ENCODE data around the gene BSN.

The BSN gene

GRCh38 chr3:49654176-49654825, 100.0 kb downstream of the BSN start:
- DNase-seq (ENCODE audit: low read depth in 2 of 2), result no peak

DNA sequence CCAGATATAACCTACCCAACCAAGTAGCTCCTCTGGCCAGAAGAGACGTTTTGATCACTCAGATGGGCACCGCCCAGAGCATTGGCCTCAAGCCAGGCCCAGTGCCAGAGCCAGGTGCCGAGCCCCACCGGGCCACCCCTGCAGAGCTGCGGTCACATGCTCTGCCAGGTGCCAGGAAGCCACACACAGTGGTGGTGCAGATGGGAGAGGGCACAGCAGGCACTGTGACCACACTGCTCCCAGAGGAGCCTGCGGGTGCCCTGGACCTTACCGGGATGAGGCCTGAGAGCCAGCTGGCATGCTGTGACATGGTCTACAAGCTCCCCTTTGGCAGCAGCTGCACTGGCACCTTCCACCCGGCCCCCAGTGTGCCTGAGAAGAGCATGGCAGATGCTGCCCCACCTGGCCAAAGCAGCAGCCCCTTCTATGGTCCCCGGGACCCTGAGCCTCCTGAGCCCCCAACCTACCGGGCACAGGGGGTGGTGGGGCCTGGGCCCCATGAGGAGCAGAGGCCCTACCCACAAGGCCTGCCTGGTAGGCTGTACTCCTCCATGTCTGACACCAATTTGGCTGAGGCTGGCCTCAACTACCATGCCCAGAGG, 100.8 kb downstream of the BSN start:
- no peak for DNase-seq (ENCODE audit: low read depth in 2 of 2)

GRCh38 chr3:49655731-49656285, 101.5 kb downstream of the BSN start:
- no peak for DNase-seq (ENCODE audit: low read depth in 2 of 2)

- no peak for DNase-seq (ENCODE audit: low read depth in 2 of 2)
Measured at GRCh38 chr3:49656541-49657112, 102.3 kb downstream of the BSN start.

DNA sequence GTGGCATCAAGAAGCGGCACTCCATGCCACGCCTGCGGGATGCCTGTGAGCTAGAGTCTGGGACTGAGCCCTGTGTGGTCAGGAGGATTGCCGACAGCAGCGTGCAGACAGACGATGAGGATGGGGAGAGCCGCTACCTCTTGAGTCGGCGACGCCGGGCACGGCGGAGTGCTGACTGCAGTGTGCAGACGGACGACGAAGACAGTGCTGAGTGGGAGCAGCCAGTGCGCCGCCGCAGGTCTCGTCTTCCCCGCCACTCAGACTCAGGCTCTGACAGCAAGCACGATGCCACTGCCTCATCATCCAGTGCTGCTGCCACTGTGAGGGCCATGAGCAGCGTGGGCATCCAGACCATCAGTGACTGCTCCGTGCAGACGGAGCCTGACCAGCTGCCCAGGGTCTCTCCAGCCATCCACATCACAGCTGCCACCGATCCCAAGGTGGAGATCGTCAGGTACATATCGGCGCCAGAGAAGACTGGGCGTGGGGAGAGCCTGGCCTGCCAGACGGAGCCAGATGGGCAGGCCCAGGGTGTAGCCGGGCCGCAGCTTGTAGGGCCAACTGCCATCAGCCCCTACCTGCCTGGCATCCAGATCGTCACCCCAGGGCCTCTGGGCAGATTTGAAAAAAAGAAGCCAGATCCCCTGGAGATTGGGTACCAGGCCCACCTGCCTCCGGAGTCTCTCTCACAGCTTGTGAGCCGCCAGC, 103.1 kb downstream of the BSN start:
- DNase-seq (ENCODE audit: low read depth in 2 of 2), result no peak

DNA sequence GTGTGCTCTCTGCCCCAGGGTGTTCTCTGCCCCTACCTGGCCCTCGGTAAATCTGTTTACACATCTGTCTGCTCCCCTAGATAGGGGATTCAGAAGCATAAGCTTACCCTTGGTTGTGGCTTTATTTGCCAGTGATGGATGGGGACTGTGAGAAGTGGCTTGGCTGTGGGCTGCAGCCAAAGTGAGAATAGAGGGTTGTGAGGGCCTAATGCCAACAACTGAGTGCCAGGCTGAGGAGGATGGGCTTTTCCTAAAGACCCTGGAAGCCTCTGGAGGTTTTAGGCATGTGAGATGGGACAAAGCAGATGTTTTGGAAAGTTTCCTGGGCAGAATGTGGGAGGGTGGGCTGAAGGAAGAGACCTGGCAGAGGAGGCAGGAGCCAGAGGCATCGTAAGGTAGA, 104.4 kb downstream of the BSN start:
- no peak for DNase-seq (ENCODE audit: low read depth in 2 of 2)

DNA sequence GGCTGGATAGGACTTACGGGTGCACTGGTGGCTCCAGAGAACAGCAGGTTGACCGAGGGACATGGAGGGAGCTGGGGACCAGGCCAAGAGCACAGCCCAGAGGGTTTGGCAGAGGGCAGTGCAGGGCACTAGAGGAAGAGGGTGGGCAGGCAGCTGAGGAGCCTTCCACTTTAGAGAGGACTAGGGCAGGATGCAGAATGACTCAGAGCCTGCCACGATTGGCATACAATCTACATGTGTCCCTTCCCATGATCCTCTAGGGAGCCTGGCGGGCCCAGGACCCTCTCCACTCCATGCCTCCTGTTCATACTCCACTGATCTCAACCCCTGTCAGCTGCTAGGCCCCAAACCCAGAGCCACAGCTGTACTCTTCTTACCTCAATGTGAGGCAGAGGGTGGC, 105.5 kb downstream of the BSN start:
- DNase-seq (ENCODE audit: low read depth in 2 of 2), result no peak

GRCh38 chr3:49661281-49661680, 107.0 kb downstream of the BSN start:
- no peak for DNase-seq (ENCODE audit: low read depth in 2 of 2)

- DNase-seq (ENCODE audit: low read depth in 2 of 2), result no peak
Measured at GRCh38 chr3:49662021-49662420, 107.7 kb downstream of the BSN start.

DNA sequence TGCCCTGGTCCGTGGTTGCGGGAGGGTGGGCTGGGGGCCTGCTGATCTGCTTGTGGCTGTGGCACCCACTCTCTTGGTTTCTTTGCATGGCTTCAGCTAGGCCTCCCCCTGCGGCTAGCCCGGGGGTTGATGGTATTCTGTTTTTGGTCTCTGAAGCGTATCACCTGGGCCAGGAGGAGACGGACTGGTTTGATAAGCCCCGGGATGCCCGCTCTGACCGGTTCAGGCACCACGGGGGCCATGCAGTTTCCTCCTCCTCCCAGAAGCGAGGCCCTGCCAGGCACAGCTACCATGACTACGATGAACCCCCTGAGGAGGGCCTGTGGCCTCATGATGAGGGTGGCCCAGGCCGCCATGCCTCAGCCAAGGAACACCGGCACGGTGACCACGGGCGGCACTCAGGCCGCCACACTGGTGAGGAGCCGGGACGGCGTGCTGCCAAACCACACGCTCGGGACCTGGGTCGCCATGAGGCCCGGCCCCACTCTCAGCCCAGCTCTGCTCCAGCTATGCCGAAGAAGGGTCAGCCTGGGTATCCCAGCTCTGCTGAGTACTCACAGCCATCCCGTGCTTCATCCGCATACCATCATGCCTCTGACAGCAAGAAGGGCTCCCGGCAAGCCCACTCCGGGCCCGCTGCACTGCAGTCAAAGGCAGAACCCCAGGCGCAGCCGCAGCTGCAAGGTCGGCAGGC, 108.6 kb downstream of the BSN start:
- no peak for DNase-seq (ENCODE audit: low read depth in 2 of 2)

- DNase-seq (ENCODE audit: low read depth in 2 of 2), result no peak
Measured at GRCh38 chr3:49663831-49664230, 109.6 kb downstream of the BSN start.

DNA sequence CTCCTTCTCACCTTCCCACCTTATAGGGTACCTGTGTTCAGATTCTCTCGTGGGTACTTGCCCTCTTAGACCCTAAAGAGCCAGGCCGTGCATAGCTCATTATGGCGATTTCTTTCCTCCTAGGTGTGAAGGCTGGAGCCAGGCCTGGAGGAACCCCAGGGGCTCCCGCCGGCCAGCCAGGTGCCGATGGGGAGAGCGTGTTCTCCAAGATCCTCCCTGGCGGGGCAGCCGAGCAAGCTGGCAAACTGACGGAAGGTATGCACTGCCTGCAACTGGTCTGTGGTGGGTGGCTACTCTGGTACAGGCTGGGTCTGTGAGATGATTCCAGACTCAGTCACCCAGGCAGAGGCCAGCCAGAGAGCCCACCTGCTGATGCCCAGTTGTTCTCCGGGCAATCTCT, 110.0 kb downstream of the BSN start:
- no peak for DNase-seq (ENCODE audit: low read depth in 2 of 2)

GRCh38 chr3:49665822-49666519, 111.7 kb downstream of the BSN start:
- DNase-seq (ENCODE audit: low read depth in 2 of 2), result no peak

GRCh38 chr3:49666592-49666991, 112.3 kb downstream of the BSN start:
- DNase-seq (ENCODE audit: low read depth in 2 of 2), result no peak

GRCh38 chr3:49667701-49668413, 113.6 kb downstream of the BSN start:
- DNase-seq (ENCODE audit: low read depth in 2 of 2), result no peak

GRCh38 chr3:49668414-49668797, 114.1 kb downstream of the BSN start:
- no peak for DNase-seq (ENCODE audit: low read depth in 2 of 2)

GRCh38 chr3:49668861-49669260, 114.6 kb downstream of the BSN start:
- DNase-seq (ENCODE audit: low read depth in 2 of 2), result no peak

DNA sequence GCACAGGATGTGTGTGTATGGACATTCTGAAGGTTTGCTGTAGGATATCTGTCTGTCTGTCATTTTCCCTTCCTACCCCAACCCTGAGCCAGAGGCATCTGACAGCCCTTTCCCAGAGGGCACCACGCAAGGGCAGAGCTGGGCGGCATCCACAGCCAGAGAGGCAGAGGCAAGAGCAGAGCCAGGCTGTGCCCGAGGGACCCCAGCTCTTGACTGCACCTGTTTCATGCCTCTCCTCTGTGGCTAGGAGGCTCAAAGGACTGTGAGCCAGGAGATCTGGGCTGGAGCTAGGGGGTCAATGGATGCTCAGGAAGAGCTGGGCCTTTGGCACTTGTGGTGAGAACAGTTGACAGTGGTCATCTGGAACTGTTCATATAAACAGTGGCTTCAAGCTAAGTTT, 115.1 kb downstream of the BSN start:
- DNase-seq (ENCODE audit: low read depth in 2 of 2), result no peak

- no peak for DNase-seq (ENCODE audit: low read depth in 2 of 2)
Measured at GRCh38 chr3:49670940-49671290, 116.6 kb downstream of the BSN start.

GRCh38 chr3:49671291-49672288, 117.3 kb downstream of the BSN start:
- DNase-seq (ENCODE audit: low read depth in 2 of 2), result peak in 1 of 2 experiments; percentile 66
